HEK293T (cell line): ENCODE data around the gene AHDC1.

Source experiments
- FOXM1 ChIP-seq: fragments of 450-650 bp; IDR thresholded peaks from 2 replicates; pipeline ENCODE4 v1.6.1; 2017; ENCODE audit warnings: mild to moderate bottlenecking, borderline replicate concordance
- SP1 ChIP-seq: fragments of 450-650 bp; IDR thresholded peaks from 2 replicates; pipeline ENCODE4 v1.6.1; 2017
- TARDBP ChIP-seq: fragments of 450-650 bp; IDR thresholded peaks from 2 replicates; pipeline ENCODE4 v1.6.1; 2016
- TF ChIP-seq, protein P1 (sequence below): fragments of 450-650 bp; IDR thresholded peaks from 2 replicates; pipeline ENCODE4 v1.6.1; 2016

DNA sequence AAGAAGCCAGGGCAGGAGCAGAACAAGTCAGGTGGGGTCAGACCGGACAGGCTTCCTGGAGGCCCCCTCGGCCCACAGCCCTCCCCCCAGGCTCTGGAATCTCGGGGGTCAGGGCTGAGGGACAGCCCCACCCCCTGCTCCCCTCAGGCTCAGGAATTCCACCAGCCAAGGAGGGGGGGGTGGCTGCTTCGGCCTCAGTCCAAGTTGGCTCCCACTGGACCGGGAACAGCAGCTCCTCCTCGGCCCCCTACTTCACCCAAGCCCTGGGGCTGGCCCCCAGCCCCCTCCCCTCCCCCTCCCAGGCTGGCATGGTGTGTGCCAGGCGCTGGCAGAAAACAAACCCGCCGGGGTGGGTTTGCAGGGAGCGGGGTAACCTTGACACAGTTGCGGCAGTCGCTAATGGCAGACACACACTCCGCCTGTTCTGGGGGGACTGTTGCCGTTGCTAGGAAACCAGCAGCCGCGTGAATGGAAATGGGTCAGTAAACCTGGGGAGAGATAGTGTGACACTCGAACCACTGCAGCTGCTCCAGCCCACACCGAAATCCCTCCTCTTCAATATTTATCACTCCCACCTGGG is 32.4 kb downstream of the AHDC1 start:
- TF ChIP-seq, protein P1, sequence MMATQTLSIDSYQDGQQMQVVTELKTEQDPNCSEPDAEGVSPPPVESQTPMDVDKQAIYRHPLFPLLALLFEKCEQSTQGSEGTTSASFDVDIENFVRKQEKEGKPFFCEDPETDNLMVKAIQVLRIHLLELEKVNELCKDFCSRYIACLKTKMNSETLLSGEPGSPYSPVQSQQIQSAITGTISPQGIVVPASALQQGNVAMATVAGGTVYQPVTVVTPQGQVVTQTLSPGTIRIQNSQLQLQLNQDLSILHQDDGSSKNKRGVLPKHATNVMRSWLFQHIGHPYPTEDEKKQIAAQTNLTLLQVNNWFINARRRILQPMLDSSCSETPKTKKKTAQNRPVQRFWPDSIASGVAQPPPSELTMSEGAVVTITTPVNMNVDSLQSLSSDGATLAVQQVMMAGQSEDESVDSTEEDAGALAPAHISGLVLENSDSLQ, result no peak
- TF ChIP-seq SP1 (no peak), FOXM1 (no peak), TARDBP (no peak)
